Esophagus muscularis mucosa (tissue), 4 donors: ENCODE results near the gene TRPV4.

Experiments
- CTCF ChIP-seq, 3 experiments: fragments of 200-600 bp in 2 of 3; fragments of 450-650 bp in 1 of 3; sonication (generic) in 2 of 3; IDR thresholded peaks; one replicate each; pipeline ENCODE4 v1.5.1; 2017 to 2019; ENCODE audit warnings: antibody characterized with exemption in 3 of 3, mild to moderate bottlenecking in 2 of 3, moderate library complexity in 1 of 3
- EP300 ChIP-seq: sonication (generic); formaldehyde crosslinking; IDR thresholded peaks from one replicate; pipeline ENCODE4 v1.6.1; 2017; ENCODE audit warnings: antibody characterized with exemption
- POLR2A ChIP-seq: fragments of 450-650 bp; IDR thresholded peaks from one replicate; pipeline ENCODE4 v1.6.1; 2017; ENCODE audit warnings: antibody characterized with exemption, moderate library complexity, mild to moderate bottlenecking, low read depth
- POLR2AphosphoS5 ChIP-seq, 2 donors: sonication (generic); formaldehyde crosslinking; IDR thresholded peaks; one replicate each; pipeline ENCODE4 v1.6.1; 2017; ENCODE audit warnings: antibody characterized with exemption in 2 of 2

DNA sequence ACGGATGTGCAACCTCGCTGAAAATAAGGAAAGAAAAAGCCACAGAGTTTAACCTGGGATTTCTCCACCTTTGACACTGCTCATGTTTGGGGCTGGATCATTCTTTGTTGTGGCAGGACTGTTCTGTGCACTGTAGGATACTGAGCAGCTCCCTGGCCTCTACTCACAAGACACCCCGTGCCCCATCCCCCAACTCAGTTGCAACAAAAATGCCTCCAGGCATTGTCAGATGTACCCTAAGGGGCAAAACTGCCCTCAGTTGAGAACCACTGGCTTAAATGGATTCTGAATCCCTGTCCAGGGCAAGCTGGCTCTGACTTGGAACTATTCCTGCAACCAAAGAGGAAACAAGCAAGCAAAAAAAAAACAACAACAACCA lies 45.0 kb upstream of the TRPV4 start:
- no peak for TF ChIP-seq POLR2AphosphoS5 (IDR thresholded peaks at IDR 0.05)
- no peak for TF ChIP-seq CTCF (IDR thresholded peaks at IDR 0.05)
- no peak for TF ChIP-seq POLR2A
- TF ChIP-seq EP300 = no peak
